ENCODE data around the gene BANP.

BANP gene

DNA sequence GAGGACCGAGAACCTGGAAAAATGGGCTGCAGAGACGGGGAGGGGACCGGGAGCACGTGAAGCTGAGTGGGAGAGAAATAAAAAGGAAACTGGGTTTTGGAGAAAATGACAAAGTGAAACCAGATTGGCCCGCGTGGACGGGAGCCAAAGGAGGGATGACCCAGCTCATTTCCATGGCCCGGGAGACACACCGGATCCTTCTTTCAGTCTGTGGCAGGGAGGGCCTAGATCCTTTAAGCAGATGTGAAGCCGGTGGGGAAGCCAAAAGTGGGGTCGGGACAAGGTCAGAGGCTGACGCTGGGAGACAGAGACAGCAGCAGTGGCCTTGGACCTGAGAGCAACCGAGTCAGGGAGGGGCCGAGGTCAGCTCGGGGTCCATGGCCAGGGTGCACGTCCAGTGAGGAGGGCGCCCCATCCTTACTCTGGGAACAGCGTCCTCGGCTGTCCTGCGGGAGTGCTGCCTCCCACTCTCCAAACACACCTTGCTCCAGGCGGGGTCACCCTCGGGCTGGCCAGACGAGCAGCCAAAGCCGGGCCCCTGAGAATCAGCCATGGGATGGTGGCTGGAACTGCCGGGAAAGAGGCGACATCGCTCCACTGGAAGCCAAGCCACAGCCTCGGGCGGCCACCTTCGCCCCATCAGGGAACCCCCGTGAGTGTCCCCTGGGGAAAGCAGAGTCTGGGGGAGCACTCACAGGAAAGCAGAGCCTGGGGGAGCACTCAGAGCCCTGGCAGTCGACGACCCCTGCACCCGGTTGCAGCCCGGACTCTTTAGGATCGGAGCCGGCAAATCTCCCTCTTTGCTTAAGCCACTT is 32.2 kb upstream of the BANP start:
- DNase-seq (ENCODE audit: insufficient read length, low spot score) (no peak), FAIRE-seq (no peak)
- TF ChIP-seq POLR2AphosphoS5 (IDR thresholded peaks at IDR 0.05; ENCODE audit: low read depth, low read length), result no peak
- no peak for TF ChIP-seq POU2F2 (IDR thresholded peaks at IDR 0.05; ENCODE audit: low read depth, low read length)
- no peak for TF ChIP-seq PAX5 (IDR thresholded peaks at IDR 0.05; ENCODE audit: insufficient read depth, low read length, severe bottlenecking)
- TF ChIP-seq POLR2A (IDR thresholded peaks at IDR 0.05; ENCODE audit: low read depth, low read length), result no peak
- TF ChIP-seq SPI1 (IDR thresholded peaks at IDR 0.05; ENCODE audit: low read depth, low read length), result no peak
- no peak for TF ChIP-seq TAF1 (IDR thresholded peaks at IDR 0.05; ENCODE audit: low read depth, low read length)

GRCh38 chr16:87919681-87919994 is 31.6 kb upstream of the BANP start:
- DNase-seq (ENCODE audit: insufficient read length, low spot score) (no peak), FAIRE-seq (no peak)
- TF ChIP-seq POLR2A (IDR thresholded peaks at IDR 0.05; ENCODE audit: low read depth, low read length) (no peak), PAX5 (IDR thresholded peaks at IDR 0.05; ENCODE audit: insufficient read depth, low read length, severe bottlenecking) (no peak), POU2F2 (IDR thresholded peaks at IDR 0.05; ENCODE audit: low read depth, low read length) (no peak), POLR2AphosphoS5 (IDR thresholded peaks at IDR 0.05; ENCODE audit: low read depth, low read length) (no peak), SPI1 (IDR thresholded peaks at IDR 0.05; ENCODE audit: low read depth, low read length) (no peak), TAF1 (IDR thresholded peaks at IDR 0.05; ENCODE audit: low read depth, low read length) (no peak)

DNA sequence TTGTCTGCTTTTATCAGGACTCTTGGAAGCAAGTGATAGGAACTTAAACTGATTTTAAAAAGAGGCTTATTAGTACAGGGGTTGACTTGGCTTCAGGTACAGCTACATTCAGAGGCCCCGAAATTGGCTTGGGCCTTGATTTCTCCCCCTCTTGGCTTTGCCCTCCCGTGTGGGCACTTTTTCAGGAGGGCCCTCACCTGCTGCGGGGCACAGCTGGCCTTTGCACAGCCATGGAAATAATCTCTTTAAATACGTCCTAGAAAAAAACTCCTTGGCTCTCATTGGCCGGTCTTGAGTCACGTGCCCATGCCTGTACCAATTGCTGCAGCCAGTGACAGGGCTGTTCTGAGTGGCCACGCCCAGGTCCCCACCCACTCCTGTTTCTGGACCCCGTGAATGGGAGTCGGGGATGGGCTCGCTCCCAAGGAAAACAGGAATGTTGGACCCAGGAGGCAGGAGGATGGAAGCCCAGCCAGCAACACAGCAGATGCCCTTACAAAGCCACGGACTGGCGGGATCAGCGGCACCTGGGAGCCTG is 29.9 kb upstream of the BANP start:
- no peak for TF ChIP-seq PAX5 (IDR thresholded peaks at IDR 0.05; ENCODE audit: insufficient read depth, low read length, severe bottlenecking)
- no peak for TF ChIP-seq POLR2A (IDR thresholded peaks at IDR 0.05; ENCODE audit: low read depth, low read length)
- TF ChIP-seq SPI1 (IDR thresholded peaks at IDR 0.05; ENCODE audit: low read depth, low read length), result no peak
- TF ChIP-seq POLR2AphosphoS5 (IDR thresholded peaks at IDR 0.05; ENCODE audit: low read depth, low read length), result no peak
- TF ChIP-seq POU2F2 (IDR thresholded peaks at IDR 0.05; ENCODE audit: low read depth, low read length), result no peak
- TF ChIP-seq TAF1 (IDR thresholded peaks at IDR 0.05; ENCODE audit: low read depth, low read length), result no peak
- FAIRE-seq (no peak), DNase-seq (ENCODE audit: insufficient read length, low spot score) (no peak)

GRCh38 chr16:87922250-87922871 is 28.9 kb upstream of the BANP start:
- FAIRE-seq (no peak), DNase-seq (ENCODE audit: insufficient read length, low spot score) (no peak)
- TF ChIP-seq TAF1 (IDR thresholded peaks at IDR 0.05; ENCODE audit: low read depth, low read length) (no peak), SPI1 (IDR thresholded peaks at IDR 0.05; ENCODE audit: low read depth, low read length) (no peak), PAX5 (IDR thresholded peaks at IDR 0.05; ENCODE audit: insufficient read depth, low read length, severe bottlenecking) (no peak), POU2F2 (IDR thresholded peaks at IDR 0.05; ENCODE audit: low read depth, low read length) (no peak), POLR2A (IDR thresholded peaks at IDR 0.05; ENCODE audit: low read depth, low read length) (no peak), POLR2AphosphoS5 (IDR thresholded peaks at IDR 0.05; ENCODE audit: low read depth, low read length) (no peak)

DNA sequence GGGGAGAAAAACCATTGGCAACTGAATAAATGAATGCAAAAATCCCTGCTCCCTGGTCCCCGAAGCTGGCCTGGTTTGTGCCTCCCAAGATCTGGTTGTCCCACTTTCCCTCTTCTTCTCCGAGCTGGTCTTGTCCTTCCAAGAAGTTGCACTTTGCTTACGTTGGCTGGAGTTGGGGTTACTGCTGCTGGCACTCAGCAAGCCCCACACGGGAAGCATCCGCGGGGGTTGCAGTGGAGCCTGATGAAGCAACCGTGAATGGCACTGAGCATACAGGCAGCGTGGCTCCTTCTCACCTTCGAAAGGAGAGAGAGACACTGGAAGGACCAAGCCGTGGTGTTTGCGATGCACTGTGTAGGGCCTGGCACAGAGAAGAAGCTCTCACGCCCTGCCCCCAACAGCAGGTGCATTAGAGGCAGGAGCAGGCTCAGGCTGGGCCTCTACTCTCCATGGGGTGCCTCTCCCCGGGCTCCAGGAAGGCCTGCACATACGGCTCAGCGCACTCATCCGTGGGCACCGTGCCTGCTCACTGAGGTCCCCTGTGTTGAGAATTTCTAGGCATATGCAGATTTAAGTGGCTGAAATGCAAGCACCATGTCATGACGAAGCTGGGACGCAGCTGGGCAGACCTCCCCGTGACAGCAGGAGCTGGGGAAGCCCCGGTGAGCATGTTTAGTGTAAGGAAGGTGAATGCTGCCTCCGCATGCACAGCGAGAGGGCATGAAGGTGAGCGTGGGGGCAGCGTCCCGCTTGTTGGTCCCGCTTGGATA is 27.0 kb upstream of the BANP start:
- TF ChIP-seq POLR2AphosphoS5 (IDR thresholded peaks at IDR 0.05; ENCODE audit: low read depth, low read length) (0 out of 2 replicates have a peak, but pooled peaks have one; percentile 39), SPI1 (IDR thresholded peaks at IDR 0.05; ENCODE audit: low read depth, low read length) (no peak), POU2F2 (IDR thresholded peaks at IDR 0.05; ENCODE audit: low read depth, low read length) (peak; percentile 73)
- DNase-seq (ENCODE audit: insufficient read length, low spot score) (peak; percentile 68), FAIRE-seq (peak; percentile 97)

GRCh38 chr16:87924811-87925670 is 26.2 kb upstream of the BANP start:
- no peak for DNase-seq (ENCODE audit: insufficient read length, low spot score)
- TF ChIP-seq POLR2AphosphoS5 (IDR thresholded peaks at IDR 0.05; ENCODE audit: low read depth, low read length) (no peak), PAX5 (IDR thresholded peaks at IDR 0.05; ENCODE audit: insufficient read depth, low read length, severe bottlenecking) (no peak), TAF1 (IDR thresholded peaks at IDR 0.05; ENCODE audit: low read depth, low read length) (no peak), SPI1 (IDR thresholded peaks at IDR 0.05; ENCODE audit: low read depth, low read length) (no peak), POU2F2 (IDR thresholded peaks at IDR 0.05; ENCODE audit: low read depth, low read length) (no peak), POLR2A (IDR thresholded peaks at IDR 0.05; ENCODE audit: low read depth, low read length) (no peak)
- peak; percentile 69 for FAIRE-seq

- TF ChIP-seq PAX5 (IDR thresholded peaks at IDR 0.05; ENCODE audit: insufficient read depth, low read length, severe bottlenecking) (no peak), POLR2A (IDR thresholded peaks at IDR 0.05; ENCODE audit: low read depth, low read length) (no peak), TAF1 (IDR thresholded peaks at IDR 0.05; ENCODE audit: low read depth, low read length) (no peak), SPI1 (IDR thresholded peaks at IDR 0.05; ENCODE audit: low read depth, low read length) (peak; percentile 87), POU2F2 (IDR thresholded peaks at IDR 0.05; ENCODE audit: low read depth, low read length) (no peak; the same call in 1 of the 2 replicates)
- DNase-seq (ENCODE audit: insufficient read length, low spot score) (no peak), FAIRE-seq (peak; percentile 82)
These were observed 24.7 kb upstream of the BANP start for GRCh38 chr16:87926246-87927194.

DNA sequence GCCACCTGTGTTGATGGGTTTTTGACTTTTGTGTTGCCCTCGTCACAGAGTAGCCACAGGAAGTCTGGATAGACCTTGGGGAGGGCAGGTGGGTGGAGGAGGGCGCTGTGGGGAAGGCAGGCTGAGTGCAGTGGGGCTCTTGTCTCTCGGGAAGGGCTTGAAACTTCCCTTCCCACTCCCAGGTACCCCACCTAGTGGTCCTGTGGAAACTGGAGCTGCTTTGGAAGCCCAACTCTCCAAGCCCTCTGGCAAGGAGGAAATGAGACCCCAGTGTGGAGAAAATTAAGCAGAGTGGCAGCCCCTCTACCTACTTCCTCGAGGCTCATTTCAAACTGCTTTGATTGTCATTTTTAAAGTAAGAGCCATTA is 24.1 kb upstream of the BANP start:
- DNase-seq (ENCODE audit: insufficient read length, low spot score) (no peak), FAIRE-seq (no peak)
- TF ChIP-seq TAF1 (IDR thresholded peaks at IDR 0.05; ENCODE audit: low read depth, low read length) (no peak), PAX5 (IDR thresholded peaks at IDR 0.05; ENCODE audit: insufficient read depth, low read length, severe bottlenecking) (no peak), POU2F2 (IDR thresholded peaks at IDR 0.05; ENCODE audit: low read depth, low read length) (no peak), SPI1 (IDR thresholded peaks at IDR 0.05; ENCODE audit: low read depth, low read length) (no peak), POLR2A (IDR thresholded peaks at IDR 0.05; ENCODE audit: low read depth, low read length) (no peak), POLR2AphosphoS5 (IDR thresholded peaks at IDR 0.05; ENCODE audit: low read depth, low read length) (no peak)
